ENCODE measurements around the gene FKBP7. TPM values are rescaled to one million over a fixed set of nuclear protein-coding genes. Genes with fewer than 3 reads are reported as not detected.

FKBP7 gene
- total and polyA plus RNA-seq, 2 of the 13 experiments (the other 11 are each of a cell fraction or from before 2014, with no cell fraction given) = 12.4 to 14.8 TPM

- no peak for TF ChIP-seq SRY (CRISPR knock-in tag; IDR thresholded peaks at IDR 0.05)
- peak; percentile 52; the same call in 1 of the 2 replicates for TF ChIP-seq DPF2 (CRISPR knock-in tag; IDR thresholded peaks at IDR 0.05; ENCODE audit: borderline replicate concordance, low read depth)
- TF ChIP-seq ZNF720 (CRISPR knock-in tag; IDR thresholded peaks at IDR 0.05) = no peak
- TF ChIP-seq ATF1 (CRISPR knock-in tag; IDR thresholded peaks at IDR 0.05) = no peak; the same call in 1 of the 2 replicates
- no peak for TF ChIP-seq ZNF784 (CRISPR knock-in tag; IDR thresholded peaks at IDR 0.05; ENCODE audit: borderline replicate concordance)
- no peak for TF ChIP-seq SETDB1 (CRISPR knock-in tag; IDR thresholded peaks at IDR 0.05; ENCODE audit: borderline replicate concordance)
- no peak for TF ChIP-seq ZNF12 (CRISPR knock-in tag; IDR thresholded peaks at IDR 0.05)
- no peak for TF ChIP-seq ZSCAN20 (CRISPR knock-in tag; IDR thresholded peaks at IDR 0.05; ENCODE audit: borderline replicate concordance)
- 0 out of 2 replicates have a peak, but pooled peaks have one; percentile 45 for TF ChIP-seq MIXL1 (CRISPR knock-in tag; IDR thresholded peaks at IDR 0.05)
- 0 out of 2 replicates have a peak, but pooled peaks have one; percentile 33 for TF ChIP-seq NFYB (CRISPR knock-in tag; IDR thresholded peaks at IDR 0.05)
- peak; percentile 74 for TF ChIP-seq MED1 (CRISPR knock-in tag; IDR thresholded peaks at IDR 0.05)
- TF ChIP-seq E2F1 (CRISPR knock-in tag; IDR thresholded peaks at IDR 0.05) = no peak
- peak; percentile 83; the same call in 1 of the 2 replicates for TF ChIP-seq ESRRA (CRISPR knock-in tag; IDR thresholded peaks at IDR 0.05; ENCODE audit: low read depth)
- TF ChIP-seq CEBPZ (IDR thresholded peaks at IDR 0.05; ENCODE audit: low read length) = no peak
- TF ChIP-seq SALL1 (CRISPR knock-in tag; IDR thresholded peaks at IDR 0.05) = peak; percentile 95
- TF ChIP-seq ZNF138 (CRISPR knock-in tag; IDR thresholded peaks at IDR 0.05; ENCODE audit: low read depth) = no peak
- TF ChIP-seq ZNF589 (CRISPR knock-in tag; conservative IDR thresholded peaks at IDR 0.05) = no peak
- no peak for TF ChIP-seq CCAR2 (optimal IDR thresholded peaks at IDR 0.05; ENCODE audit: low read depth, low read length)
- peak; percentile 48; the same call in 1 of the 2 replicates for TF ChIP-seq IRF2 (CRISPR knock-in tag; IDR thresholded peaks at IDR 0.05)
- TF ChIP-seq ZNF652 (CRISPR knock-in tag; IDR thresholded peaks at IDR 0.05; ENCODE audit: borderline replicate concordance, low read depth) = no peak
- TF ChIP-seq NFATC3 (CRISPR knock-in tag; IDR thresholded peaks at IDR 0.05) = no peak
- TF ChIP-seq YY1 (IDR thresholded peaks at IDR 0.05; ENCODE audit: insufficient read depth, insufficient replicate concordance, low read depth, low read length) = no peak
- no peak for TF ChIP-seq ZNF367 (CRISPR knock-in tag; IDR thresholded peaks at IDR 0.05; ENCODE audit: borderline replicate concordance)
- peak; percentile 42; the same call in 1 of the 2 replicates for TF ChIP-seq DMAP1 (CRISPR knock-in tag; IDR thresholded peaks at IDR 0.05)
- no peak for TF ChIP-seq BRCA1 (CRISPR knock-in tag; IDR thresholded peaks at IDR 0.05)
- no peak for TF ChIP-seq ZNF33B (CRISPR knock-in tag; IDR thresholded peaks at IDR 0.05)
- no peak for TF ChIP-seq FOSL1 (CRISPR knock-in tag; IDR thresholded peaks at IDR 0.05; ENCODE audit: borderline replicate concordance)
- TF ChIP-seq CBFB (CRISPR knock-in tag; IDR thresholded peaks at IDR 0.05) = no peak
- TF ChIP-seq SPEN (CRISPR knock-in tag; IDR thresholded peaks at IDR 0.05; ENCODE audit: low read depth) = peak; percentile 53; the same call in 1 of the 2 replicates
- no peak for TF ChIP-seq GTF3A (CRISPR knock-in tag; conservative IDR thresholded peaks at IDR 0.05)
Observed at GRCh38 chr2:178428396-178428806, 50.0 kb downstream of the FKBP7 start (continued).
